IgD-negative memory B cell (primary cell): ENCODE measurements around the gene PTH2. TPM values are rescaled to one million over a fixed set of nuclear protein-coding genes. Genes with fewer than 3 reads are reported as not detected.

Experiments used
- H3K27ac Mint-ChIP-seq, 3 donors: one replicate each; pipeline ENCODE4 v1.8.0; 2020 to 2022; ENCODE audit warnings: mild to moderate bottlenecking in 3 of 3, mixed read lengths in 3 of 3, moderate library complexity in 1 of 3
- H3K27me3 Mint-ChIP-seq: one replicate; pipeline ENCODE4 v1.8.0; 2021; ENCODE audit warnings: mixed read lengths
- H3K36me3 Mint-ChIP-seq: one replicate; pipeline ENCODE4 v1.8.0; 2020; ENCODE audit warnings: mild to moderate bottlenecking, mixed read lengths
- H3K4me1 Mint-ChIP-seq, 3 donors: one replicate each; pipeline ENCODE4 v1.8.0; 2020 to 2022; ENCODE audit warnings: mixed read lengths in 3 of 3, mild to moderate bottlenecking in 1 of 3
- H3K4me3 Mint-ChIP-seq, 4 donors: one replicate each; pipeline ENCODE4 v1.8.0; 2020 to 2022; ENCODE audit warnings: mild to moderate bottlenecking in 4 of 4, mixed read lengths in 4 of 4, moderate library complexity in 3 of 4
- H3K9me3 Mint-ChIP-seq, 3 donors: one replicate each; pipeline ENCODE4 v1.8.0; 2020 to 2021; ENCODE audit warnings: mixed read lengths in 3 of 3, mild to moderate bottlenecking in 1 of 3
- polyA plus RNA-seq: library from polyadenylated mRNA; unstranded; fragments of 300-500 nt; fragmentation: Illumina TruSeq; gene quantifications from one replicate; pipeline ENCODE4 v1.2.3, GENCODE V29; 2021

The PTH2 gene
- polyA plus RNA-seq, 1 donor from 2014 or later: not detected

DNA sequence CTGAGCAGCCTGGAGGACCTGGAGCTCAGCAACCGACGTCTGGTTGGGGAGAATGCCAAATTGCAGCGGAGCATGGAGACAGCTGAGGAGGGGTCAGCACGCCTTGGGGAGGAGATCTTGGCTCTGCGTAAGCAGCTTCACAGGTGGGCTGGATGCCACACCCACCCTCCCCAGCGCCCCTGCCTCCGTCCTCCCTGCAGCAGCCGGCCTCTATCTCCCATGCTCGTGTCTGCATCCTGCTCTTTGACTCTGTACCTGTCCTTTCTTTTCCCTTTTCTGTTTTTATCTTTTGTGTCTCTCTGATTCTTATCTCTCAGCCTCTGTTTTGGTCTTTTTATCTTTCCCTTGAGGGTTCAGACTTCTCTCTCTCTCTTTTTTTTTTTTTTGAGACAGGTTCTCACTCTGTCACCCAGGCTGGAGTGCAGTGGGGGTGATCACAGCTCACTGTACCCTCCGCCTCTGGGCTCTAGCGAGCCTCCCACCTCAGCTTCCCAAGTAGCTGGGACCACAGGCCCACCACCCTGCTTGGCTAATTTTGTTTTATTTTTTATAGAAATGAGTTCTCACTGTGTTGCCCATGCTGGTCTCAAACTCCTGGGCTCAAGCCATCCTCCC lies 25.1 kb downstream of the PTH2 start:
- Mint-ChIP-seq H3K27me3 (peaks cover 1% of the 10 kb centered on the region), H3K4me3 (no peak overlapping the region), H3K27ac (no peak overlapping the region), H3K36me3 (no peaks in the 10 kb centered on the region), H3K9me3 (no peaks in the 10 kb centered on the region), H3K4me1 (peaks cover 0 to 5% (median 3%) of the 10 kb centered on the region in 3 donors)

DNA sequence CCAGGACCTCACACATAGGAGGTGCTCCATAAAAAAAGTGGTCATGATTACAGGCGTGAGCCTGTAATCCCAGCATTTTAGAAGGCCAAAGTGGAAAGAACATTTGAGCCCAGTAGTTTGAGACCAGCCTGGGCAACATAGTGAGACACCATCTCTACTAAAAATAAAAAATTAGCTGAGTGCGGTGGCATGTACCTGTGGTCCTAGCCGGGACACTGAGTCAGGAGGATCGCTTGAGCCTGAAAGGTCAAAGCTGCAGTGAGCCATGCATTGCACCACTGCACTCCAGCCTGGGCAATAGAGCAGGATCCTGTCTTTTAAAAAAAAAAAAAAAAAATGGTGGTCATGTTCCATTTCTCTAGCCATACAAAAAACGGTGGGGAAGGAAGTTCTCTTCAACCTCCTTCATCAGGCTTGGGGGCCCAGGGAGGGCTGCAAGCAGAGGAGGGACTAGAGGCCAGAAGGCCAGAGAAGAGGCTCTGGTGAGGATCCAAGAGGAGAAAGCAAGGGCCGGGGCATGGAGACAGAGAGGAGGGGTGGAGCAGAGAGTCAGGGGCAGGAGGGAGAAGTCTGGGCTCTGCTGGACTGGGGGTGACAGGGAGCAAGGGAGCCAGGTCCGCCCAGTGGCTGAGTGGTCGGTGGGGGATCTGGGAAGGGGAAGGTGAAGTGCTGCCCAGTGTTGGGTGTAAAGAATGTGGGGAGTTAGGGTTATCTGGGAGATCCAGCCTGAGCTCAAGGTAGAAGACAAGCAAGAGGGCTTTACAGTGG lies 26.3 kb downstream of the PTH2 start:
- Mint-ChIP-seq H3K9me3 (no peaks in the 10 kb centered on the region), H3K4me1 (peaks cover 2 to 7% (median 3%) of the 10 kb centered on the region in 3 donors), H3K27ac (no peak overlapping the region), H3K36me3 (no peaks in the 10 kb centered on the region), H3K4me3 (no peak overlapping the region), H3K27me3 (peaks cover 1% of the 10 kb centered on the region)

GRCh38 chr19:49395581-49396407 lies 27.4 kb downstream of the PTH2 start:
- Mint-ChIP-seq H3K27me3 (peaks cover 1% of the 10 kb centered on the region), H3K27ac (no peak overlapping the region), H3K9me3 (no peaks in the 10 kb centered on the region), H3K4me1 (peaks cover 12% of the 10 kb centered on the region in 3 donors), H3K4me3 (no peak overlapping the region), H3K36me3 (no peaks in the 10 kb centered on the region)

DNA sequence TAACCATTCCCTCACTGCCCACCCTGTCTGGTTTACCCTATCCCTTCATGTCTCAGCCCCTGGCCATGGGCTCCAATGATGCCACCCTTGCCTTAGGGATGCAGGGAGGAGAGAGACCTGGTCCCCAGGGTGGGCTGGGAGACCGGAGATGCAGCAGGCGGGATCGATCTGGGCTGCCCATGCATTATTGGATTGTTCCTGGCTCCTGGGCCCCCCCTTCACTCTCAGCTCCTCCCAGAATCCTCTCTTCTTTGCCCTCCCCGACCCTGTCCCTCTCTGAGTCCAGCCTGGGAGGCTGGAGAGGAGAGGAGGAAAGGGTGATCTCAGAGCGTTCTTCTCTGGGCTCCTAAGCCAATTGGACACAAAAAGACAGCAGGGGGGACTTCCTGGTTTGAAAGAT lies 29.4 kb downstream of the PTH2 start:
- H3K27me3 Mint-ChIP-seq: peaks cover 1% of the 10 kb centered on the region
- peaks cover 12 to 19% (median 18%) of the 10 kb centered on the region in 3 donors for H3K4me1 Mint-ChIP-seq
- H3K27ac Mint-ChIP-seq: no peak overlapping the region
- H3K36me3 Mint-ChIP-seq: no peaks in the 10 kb centered on the region
- H3K4me3 Mint-ChIP-seq: no peak overlapping the region
- H3K9me3 Mint-ChIP-seq: no peaks in the 10 kb centered on the region

DNA sequence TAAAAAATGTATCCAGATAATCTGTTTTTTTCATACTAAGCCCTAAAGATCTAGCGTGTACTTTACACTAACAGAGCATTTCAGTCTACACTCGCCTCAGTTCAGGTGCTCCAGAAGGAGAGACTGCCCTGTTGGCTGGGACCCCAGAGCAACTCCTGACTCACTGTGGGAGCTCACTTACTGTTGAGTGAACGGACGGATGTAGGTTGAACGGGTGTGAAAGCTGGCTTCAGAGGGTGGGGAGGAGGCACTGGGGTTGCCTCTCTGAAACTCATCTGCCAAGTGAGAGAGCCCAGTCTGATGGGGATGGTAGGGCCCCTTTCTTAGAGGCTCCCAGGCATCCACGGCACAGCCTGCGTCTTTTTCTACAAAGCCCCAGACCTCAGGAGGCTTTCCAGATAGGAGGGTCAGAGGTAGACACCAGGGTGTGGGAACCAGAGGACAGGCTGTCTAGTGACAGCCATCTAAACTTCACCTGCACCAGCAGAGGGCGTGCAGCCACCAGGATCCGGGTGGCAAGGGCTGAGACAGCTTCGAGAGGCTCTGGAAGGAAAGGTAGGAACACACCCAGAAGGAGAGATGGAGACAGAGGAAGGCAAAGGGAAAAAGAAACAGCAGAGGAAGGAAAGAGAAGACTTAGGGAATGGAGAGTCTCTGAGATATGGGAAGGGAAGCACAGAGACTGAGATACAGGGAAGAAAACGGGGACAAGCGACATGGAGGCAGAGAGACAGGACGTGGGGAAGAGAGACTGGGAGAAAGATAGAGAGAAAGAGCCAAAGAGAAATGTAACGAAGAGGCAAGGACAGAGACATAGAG lies 31.5 kb downstream of the PTH2 start:
- H3K27ac Mint-ChIP-seq: peak overlapping the region; percentile 52 to 87 (median 61)
- H3K4me1 Mint-ChIP-seq: peaks cover 22 to 29% (median 26%) of the 10 kb centered on the region in 3 donors
- H3K36me3 Mint-ChIP-seq: no peaks in the 10 kb centered on the region
- H3K4me3 Mint-ChIP-seq: peak overlapping the region in 2 of 4 donors; percentile 16 to 51
- no peaks in the 10 kb centered on the region for H3K27me3 Mint-ChIP-seq
- no peaks in the 10 kb centered on the region for H3K9me3 Mint-ChIP-seq

DNA sequence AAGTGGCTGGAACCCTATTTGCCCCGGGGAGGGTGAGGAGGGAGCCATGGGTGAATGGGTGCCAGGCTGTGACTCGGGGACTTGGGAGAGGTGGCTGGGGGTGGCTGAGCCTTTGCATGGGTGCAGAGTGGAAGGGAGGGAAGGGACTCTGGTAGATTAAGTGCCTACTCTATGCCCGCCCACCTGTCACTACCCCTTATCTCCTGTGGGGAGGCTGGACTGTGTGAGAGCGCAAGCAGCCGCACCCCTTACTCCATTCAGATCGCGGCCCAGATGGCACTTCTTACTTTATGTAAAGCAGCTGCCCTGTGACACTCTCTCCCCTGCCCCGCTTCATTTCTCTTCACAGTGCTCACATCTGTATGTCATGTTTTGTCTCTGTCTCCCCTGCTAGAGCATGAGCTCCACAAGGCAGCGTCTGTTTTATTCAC lies 32.3 kb downstream of the PTH2 start:
- Mint-ChIP-seq H3K27ac (peak overlapping the region; percentile 67 to 87 (median 84)), H3K27me3 (no peaks in the 10 kb centered on the region), H3K36me3 (no peaks in the 10 kb centered on the region), H3K4me3 (peak overlapping the region; percentile 44 to 84 (median 65)), H3K4me1 (peaks cover 22 to 29% (median 26%) of the 10 kb centered on the region in 3 donors), H3K9me3 (no peaks in the 10 kb centered on the region)

GRCh38 chr19:49390131-49390928 lies 32.9 kb downstream of the PTH2 start:
- H3K4me3 Mint-ChIP-seq: peak overlapping the region in 3 of 4 donors; percentile 12 to 77 (median 63)
- peak overlapping the region in 2 of 3 donors; percentile 67 to 87 for H3K27ac Mint-ChIP-seq
- peaks cover 22 to 29% (median 26%) of the 10 kb centered on the region in 3 donors for H3K4me1 Mint-ChIP-seq
- no peaks in the 10 kb centered on the region for H3K9me3 Mint-ChIP-seq
- no peaks in the 10 kb centered on the region for H3K36me3 Mint-ChIP-seq
- no peaks in the 10 kb centered on the region for H3K27me3 Mint-ChIP-seq

- Mint-ChIP-seq H3K27ac (peak overlapping the region in 2 of 3 donors; percentile 67 to 87), H3K27me3 (no peaks in the 10 kb centered on the region), H3K9me3 (no peaks in the 10 kb centered on the region), H3K4me3 (peak overlapping the region in 1 of 4 donors; percentile 50), H3K36me3 (no peaks in the 10 kb centered on the region), H3K4me1 (peaks cover 22 to 29% (median 26%) of the 10 kb centered on the region in 3 donors)
Observed at GRCh38 chr19:49389406-49389805, 33.8 kb downstream of the PTH2 start.

DNA sequence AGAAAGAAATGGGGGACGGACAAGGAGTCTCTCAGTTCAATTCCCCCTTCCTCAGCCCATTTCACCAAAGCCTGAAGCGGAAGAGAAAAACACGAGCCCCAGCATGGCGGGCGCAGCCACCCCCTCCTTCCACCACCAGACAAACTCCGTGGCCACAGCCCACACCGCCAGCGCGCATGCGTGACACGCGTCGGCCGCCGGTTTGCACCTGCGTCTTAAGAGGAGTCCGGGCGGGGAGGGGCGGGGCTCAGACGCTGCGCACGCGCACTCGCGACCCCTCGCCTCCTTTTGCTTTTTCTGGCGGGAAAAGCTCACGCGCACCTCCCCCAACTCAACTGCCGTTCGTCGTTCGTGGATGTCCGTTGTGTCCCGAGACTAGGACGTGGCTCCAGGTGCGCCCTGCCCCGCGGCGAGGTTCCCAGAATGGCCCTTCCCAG lies 35.3 kb downstream of the PTH2 start, which contains the start of gene KASH5:
Gene KASH5, plus strand, starts transcription at position 314 of the 437 bp plus-strand sequence. CDS start 2,635 bp downstream, outside the sequence.
- H3K4me3 Mint-ChIP-seq: peak within 1 kb of the TSS; percentile 30 to 84 (median 73)
- H3K9me3 Mint-ChIP-seq: peaks cover 0 to 5% (median 2%) of the 10 kb centered on the region in 3 donors
- H3K27ac Mint-ChIP-seq: peak within 1 kb of the TSS; percentile 91 to 97 (median 93)
- peaks cover 22 to 34% (median 26%) of the 10 kb centered on the region in 3 donors for H3K4me1 Mint-ChIP-seq
- no peaks in the 10 kb centered on the region for H3K36me3 Mint-ChIP-seq
- no peaks in the 10 kb centered on the region for H3K27me3 Mint-ChIP-seq

- H3K27ac Mint-ChIP-seq: peak overlapping the region in 1 of 3 donors; percentile 49
- H3K36me3 Mint-ChIP-seq: peaks cover 2% of the 10 kb centered on the region
- peaks cover 2 to 11% (median 9%) of the 10 kb centered on the region in 3 donors for H3K9me3 Mint-ChIP-seq
- no peaks in the 10 kb centered on the region for H3K27me3 Mint-ChIP-seq
- peak overlapping the region in 1 of 4 donors; percentile 39 for H3K4me3 Mint-ChIP-seq
- peaks cover 5 to 21% (median 5%) of the 10 kb centered on the region in 3 donors for H3K4me1 Mint-ChIP-seq
Observed at GRCh38 chr19:49383599-49383998, 39.6 kb downstream of the PTH2 start.

DNA sequence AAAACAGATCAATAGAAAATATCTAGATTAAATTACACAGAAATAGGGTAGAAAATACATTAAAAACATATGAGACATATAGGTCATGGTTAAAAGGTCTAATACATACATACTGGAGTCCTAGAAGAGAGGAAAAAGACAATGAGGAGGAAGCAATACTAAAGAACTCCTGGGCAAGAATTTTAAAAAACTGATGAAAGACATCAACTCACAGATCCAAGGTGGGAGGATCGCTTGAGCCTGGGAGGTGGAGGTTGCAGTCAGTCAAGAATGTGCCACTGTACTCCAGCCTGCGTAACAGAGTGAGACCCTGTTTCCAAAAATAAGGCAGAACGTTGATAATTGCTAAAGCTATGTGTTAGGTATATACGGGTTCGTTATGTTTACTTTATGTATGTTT lies 40.6 kb downstream of the PTH2 start:
- H3K27me3 Mint-ChIP-seq: no peaks in the 10 kb centered on the region
- H3K9me3 Mint-ChIP-seq: peaks cover 2 to 11% (median 9%) of the 10 kb centered on the region in 3 donors
- no peak overlapping the region for H3K4me3 Mint-ChIP-seq
- H3K36me3 Mint-ChIP-seq: peaks cover 2% of the 10 kb centered on the region
- peaks cover 0 to 14% (median 1%) of the 10 kb centered on the region in 3 donors for H3K4me1 Mint-ChIP-seq
- H3K27ac Mint-ChIP-seq: no peak overlapping the region

DNA sequence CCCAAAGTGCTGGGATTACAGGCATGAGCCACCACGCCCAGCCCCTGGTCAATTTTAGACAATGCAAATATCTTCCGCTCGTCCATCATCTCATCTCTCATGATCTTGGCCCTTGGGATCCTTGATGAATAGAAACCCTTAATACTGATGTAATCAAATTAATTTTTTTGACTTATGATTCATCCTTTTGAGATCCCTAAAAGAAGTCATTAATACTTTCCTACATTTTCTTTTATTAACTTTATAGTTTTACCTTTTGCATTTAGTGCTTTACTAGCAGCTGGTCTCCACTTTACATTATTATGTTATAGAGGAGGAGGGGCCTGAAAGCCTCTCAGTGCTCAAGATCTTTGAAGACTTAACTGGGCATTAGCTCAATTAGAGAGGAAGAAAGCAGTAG lies 42.9 kb downstream of the PTH2 start:
- Mint-ChIP-seq H3K4me1 (peaks cover 0 to 9% (median 0%) of the 10 kb centered on the region in 3 donors), H3K9me3 (peaks cover 2 to 11% (median 10%) of the 10 kb centered on the region in 3 donors), H3K36me3 (peaks cover 2% of the 10 kb centered on the region), H3K27me3 (peaks cover 2% of the 10 kb centered on the region), H3K4me3 (no peak overlapping the region), H3K27ac (no peak overlapping the region)

GRCh38 chr19:49378512-49378911 lies 44.7 kb downstream of the PTH2 start:
- peaks cover 6% of the 10 kb centered on the region for H3K27me3 Mint-ChIP-seq
- peaks cover under 1 to 10% (median 6%) of the 10 kb centered on the region in 3 donors for H3K9me3 Mint-ChIP-seq
- peaks cover 0 to 5% (median 0%) of the 10 kb centered on the region in 3 donors for H3K4me1 Mint-ChIP-seq
- H3K4me3 Mint-ChIP-seq: no peak overlapping the region
- H3K36me3 Mint-ChIP-seq: peaks cover 2% of the 10 kb centered on the region
- no peak overlapping the region for H3K27ac Mint-ChIP-seq
